WTC11 (cell line): ENCODE results near the gene GUCY1B1. TPM values are rescaled to one million over a fixed set of nuclear protein-coding genes. Genes with fewer than 3 reads are reported as not detected.

Experiments
- ATAC-seq: fragments of 200-7000 bp; cut with Tn5 transposase; 2 replicates; pipeline ENCODE4 v1.10.0; 2021; ENCODE audit warnings: mild to moderate bottlenecking, moderate library complexity
- CTCF ChIA-PET: fragments of 300-600 bp; sonication (Branson Sonifier 250); formaldehyde crosslinking; loops from one replicate; lab custom pipeline; 2021; ENCODE audit warnings: antibody characterized with exemption; lab: Charles Lee
- POLR2A ChIA-PET: fragments of 350-600 bp; sonication (Branson Sonifier 250); formaldehyde crosslinking; loops from one replicate; lab custom pipeline; 2021; ENCODE audit warnings: antibody characterized with exemption; lab: Charles Lee
- DNase-seq: peaks from one replicate; pipeline ENCODE4 v3.0.0; 2021; ENCODE audit warnings: low spot score
- H3K27ac Mint-ChIP-seq: 2 replicates; pipeline ENCODE4 v1.8.0; 2021; ENCODE audit warnings: mixed read lengths
- H3K27me3 Mint-ChIP-seq: 2 replicates; pipeline ENCODE4 v1.8.0; 2021; ENCODE audit warnings: low read depth, mild to moderate bottlenecking, moderate library complexity, mixed read lengths
- H3K36me3 Mint-ChIP-seq: 2 replicates; pipeline ENCODE4 v1.8.0; 2021; ENCODE audit warnings: mixed read lengths
- H3K4me1 Mint-ChIP-seq: 2 replicates; pipeline ENCODE4 v1.8.0; 2022; ENCODE audit warnings: mixed read lengths
- H3K4me3 Mint-ChIP-seq: 2 replicates; pipeline ENCODE4 v1.8.0; 2021; ENCODE audit warnings: mild to moderate bottlenecking, moderate library complexity, mixed read lengths
- H3K9me3 Mint-ChIP-seq: 2 replicates; pipeline ENCODE4 v1.8.0; 2021; ENCODE audit warnings: mixed read lengths
- AFF4 ChIP-seq: sonication (generic); formaldehyde crosslinking; IDR thresholded peaks from 2 replicates; pipeline ENCODE4 v1.8.1; 2023; ENCODE audit warnings: mild to moderate bottlenecking, missing genetic modification reagents, borderline replicate concordance
- ARID4B ChIP-seq: sonication (generic); formaldehyde crosslinking; IDR thresholded peaks from 2 replicates; pipeline ENCODE4 v1.8.0; 2023; ENCODE audit warnings: missing genetic modification reagents, mild to moderate bottlenecking, borderline replicate concordance
- ATF3 ChIP-seq: sonication (generic); formaldehyde crosslinking; conservative IDR thresholded peaks from 2 replicates; pipeline ENCODE4 v1.8.1; 2022; ENCODE audit warnings: mild to moderate bottlenecking, missing genetic modification reagents
- ERG ChIP-seq: fragments of 250-450 bp; sonication (Bioruptor Pico); IDR thresholded peaks from 2 replicates; pipeline ENCODE4 v1.8.0; 2021; ENCODE audit warnings: mild to moderate bottlenecking
- ETV6 ChIP-seq: sonication (generic); formaldehyde crosslinking; IDR thresholded peaks from 2 replicates; pipeline ENCODE4 v1.8.1; 2022; ENCODE audit warnings: mild to moderate bottlenecking, missing genetic modification reagents
- FOXJ3 ChIP-seq: sonication (generic); formaldehyde crosslinking; IDR thresholded peaks from 2 replicates; pipeline ENCODE4 v1.9.0; 2021; ENCODE audit warnings: missing genetic modification reagents, mild to moderate bottlenecking, borderline replicate concordance
- GABPB1 ChIP-seq: sonication (generic); formaldehyde crosslinking; IDR thresholded peaks from 2 replicates; pipeline ENCODE4 v1.8.1; 2023; ENCODE audit warnings: mild to moderate bottlenecking, missing genetic modification reagents
- IRF2 ChIP-seq: sonication (generic); formaldehyde crosslinking; IDR thresholded peaks from 2 replicates; pipeline ENCODE4 v1.8.0; 2022; ENCODE audit warnings: low read depth, missing genetic modification reagents, borderline replicate concordance
- NR1H2 ChIP-seq: sonication (generic); formaldehyde crosslinking; IDR thresholded peaks from 2 replicates; pipeline ENCODE4 v1.9.0; 2021; ENCODE audit warnings: mild to moderate bottlenecking, moderate library complexity, missing genetic modification reagents
- NR2C2 ChIP-seq: sonication (generic); formaldehyde crosslinking; IDR thresholded peaks from 2 replicates; pipeline ENCODE4 v1.8.0; 2022; ENCODE audit warnings: mild to moderate bottlenecking, missing genetic modification reagents
- PRDM15 ChIP-seq: sonication (generic); formaldehyde crosslinking; IDR thresholded peaks from 2 replicates; pipeline ENCODE4 v1.8.0; 2022; ENCODE audit warnings: missing genetic modification reagents
- RORB ChIP-seq: fragments of 250-450 bp; sonication (Bioruptor Pico); IDR thresholded peaks from 2 replicates; pipeline ENCODE4 v1.9.0; 2021; ENCODE audit warnings: mild to moderate bottlenecking
- SP1 ChIP-seq: sonication (generic); formaldehyde crosslinking; conservative IDR thresholded peaks from 2 replicates; pipeline ENCODE4 v1.8.1; 2022; ENCODE audit warnings: missing genetic modification reagents
- USF1 ChIP-seq: sonication (generic); formaldehyde crosslinking; IDR thresholded peaks from 2 replicates; pipeline ENCODE4 v1.8.0; 2022; ENCODE audit warnings: mild to moderate bottlenecking, missing genetic modification reagents
- ZNF423 ChIP-seq: fragments of 250-450 bp; sonication (Bioruptor Pico); IDR thresholded peaks from 2 replicates; pipeline ENCODE4 v2.1.2; 2022; ENCODE audit warnings: mild to moderate bottlenecking, moderate library complexity
- total RNA-seq: library from RNA; stranded (reverse); gene quantifications from 3 replicates; pipeline ENCODE4 v1.2.3, GENCODE V29; 2021
- TF ChIP-seq, protein P1 (sequence below): sonication (generic); formaldehyde crosslinking; IDR thresholded peaks from 2 replicates; pipeline ENCODE4 v1.8.0; 2022; ENCODE audit warnings: mild to moderate bottlenecking, missing genetic modification reagents
- TF ChIP-seq, protein P2 (sequence below): fragments of 250-450 bp; sonication (Bioruptor Pico); IDR thresholded peaks from 2 replicates; pipeline ENCODE4 v1.9.0; 2021; ENCODE audit warnings: mild to moderate bottlenecking

The GUCY1B1 gene
- total RNA-seq, 1 experiment from 2014 or later, result 12.7 TPM

- Mint-ChIP-seq H3K4me1 (peaks cover 17% of the 10 kb centered on the region), H3K4me3 (no peak overlapping the region), H3K27ac (no peak overlapping the region), H3K9me3 (peaks cover 25% of the 10 kb centered on the region), H3K36me3 (peaks cover 13% of the 10 kb centered on the region), H3K27me3 (peaks cover 11% of the 10 kb centered on the region)
- ChIA-PET CTCF (no interaction called here), POLR2A (no interaction called here)
- ATAC-seq (no peak), DNase-seq (no peak)
- TF ChIP-seq ERG, result no peak
- no peak for TF ChIP-seq ATF3 (CRISPR knock-in tag)
- no peak for TF ChIP-seq SP1 (CRISPR knock-in tag)
- no peak for TF ChIP-seq RORB
- no peak for TF ChIP-seq PRDM15 (CRISPR knock-in tag)
- TF ChIP-seq ZNF423 (CRISPR knock-in tag), result no peak
- TF ChIP-seq, protein P1, sequence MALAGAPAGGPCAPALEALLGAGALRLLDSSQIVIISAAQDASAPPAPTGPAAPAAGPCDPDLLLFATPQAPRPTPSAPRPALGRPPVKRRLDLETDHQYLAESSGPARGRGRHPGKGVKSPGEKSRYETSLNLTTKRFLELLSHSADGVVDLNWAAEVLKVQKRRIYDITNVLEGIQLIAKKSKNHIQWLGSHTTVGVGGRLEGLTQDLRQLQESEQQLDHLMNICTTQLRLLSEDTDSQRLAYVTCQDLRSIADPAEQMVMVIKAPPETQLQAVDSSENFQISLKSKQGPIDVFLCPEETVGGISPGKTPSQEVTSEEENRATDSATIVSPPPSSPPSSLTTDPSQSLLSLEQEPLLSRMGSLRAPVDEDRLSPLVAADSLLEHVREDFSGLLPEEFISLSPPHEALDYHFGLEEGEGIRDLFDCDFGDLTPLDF (CRISPR knock-in tag), result no peak
- no peak for TF ChIP-seq NR1H2
- TF ChIP-seq ARID4B (CRISPR knock-in tag), result no peak
- TF ChIP-seq USF1 (CRISPR knock-in tag), result no peak
- no peak for TF ChIP-seq GABPB1
These were observed 83.3 kb downstream of the GUCY1B1 start for GRCh38 chr4:155842080-155842479.

DNA sequence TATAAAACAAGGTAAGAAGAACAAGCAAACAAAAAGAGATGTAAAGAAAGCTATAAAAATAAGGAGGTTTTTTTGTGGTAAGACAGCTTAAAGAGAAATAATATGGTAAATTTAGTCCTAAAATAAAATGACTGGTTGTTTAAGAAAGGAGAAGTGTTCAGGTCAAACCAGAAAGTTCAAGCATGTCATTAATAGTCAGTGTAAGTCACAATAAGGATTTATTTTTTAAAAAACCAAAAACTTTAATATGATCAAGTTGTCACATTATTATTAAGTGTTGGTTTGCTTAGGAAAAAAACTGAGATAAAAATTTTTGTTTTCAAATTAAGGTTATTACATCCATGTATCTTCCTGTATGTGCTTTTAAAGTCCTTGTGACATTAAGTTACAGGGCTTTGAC is 88.1 kb downstream of the GUCY1B1 start:
- Mint-ChIP-seq H3K4me1 (peaks cover 10% of the 10 kb centered on the region), H3K36me3 (peaks cover 43% of the 10 kb centered on the region), H3K27me3 (peaks cover 11% of the 10 kb centered on the region), H3K9me3 (peaks cover 55% of the 10 kb centered on the region), H3K4me3 (no peak overlapping the region), H3K27ac (no peak overlapping the region)
- POLR2A ChIA-PET, result no interaction called here
- ATAC-seq, result no peak
- CTCF ChIA-PET, result no interaction called here
- no peak for DNase-seq
- TF ChIP-seq, protein P1 (CRISPR knock-in tag), result no peak
- TF ChIP-seq USF1 (CRISPR knock-in tag) (no peak), SP1 (CRISPR knock-in tag) (no peak), ETV6 (CRISPR knock-in tag) (no peak), NR2C2 (CRISPR knock-in tag) (no peak), FOXJ3 (CRISPR knock-in tag) (no peak), AFF4 (CRISPR knock-in tag) (no peak), IRF2 (CRISPR knock-in tag) (no peak)
- TF ChIP-seq, protein P2, sequence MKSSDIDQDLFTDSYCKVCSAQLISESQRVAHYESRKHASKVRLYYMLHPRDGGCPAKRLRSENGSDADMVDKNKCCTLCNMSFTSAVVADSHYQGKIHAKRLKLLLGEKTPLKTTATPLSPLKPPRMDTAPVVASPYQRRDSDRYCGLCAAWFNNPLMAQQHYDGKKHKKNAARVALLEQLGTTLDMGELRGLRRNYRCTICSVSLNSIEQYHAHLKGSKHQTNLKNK (CRISPR knock-in tag), result no peak
